Measurements from ENCODE around the gene SUPV3L1. TPM values are rescaled to one million over a fixed set of nuclear protein-coding genes. Genes with fewer than 3 reads are reported as not detected.

The SUPV3L1 gene
- total and polyA plus RNA-seq, 9 of the 15 experiments (the other 6 are each of a cell fraction or from before 2014, with no cell fraction given), result 45.2 to 156 (median 92.6) TPM

GRCh38 chr10:69217119-69217754 is 37.2 kb downstream of the SUPV3L1 start (continued):
- TF ChIP-seq ZNF12 (CRISPR knock-in tag; IDR thresholded peaks at IDR 0.05), result no peak
- no peak for TF ChIP-seq ZBTB7A (IDR thresholded peaks at IDR 0.05; ENCODE audit: borderline replicate concordance, control insufficient read depth, low read depth, low read length)
- TF ChIP-seq ZSCAN32 (CRISPR knock-in tag; IDR thresholded peaks at IDR 0.05), result peak; percentile 99
- no peak for TF ChIP-seq ILF3 (IDR thresholded peaks at IDR 0.05; ENCODE audit: borderline replicate concordance)
- TF ChIP-seq ELK1 (CRISPR knock-in tag; IDR thresholded peaks at IDR 0.05), result no peak
- peak; percentile 77 for TF ChIP-seq ZNF384 (IDR thresholded peaks at IDR 0.05; ENCODE audit: low read depth, low read length)
- TF ChIP-seq THAP12 (CRISPR knock-in tag; IDR thresholded peaks at IDR 0.05), result no peak
- peak; percentile 92; the same call in 1 of the 2 replicates for TF ChIP-seq HDAC2 (IDR thresholded peaks at IDR 0.05)
- no peak for TF ChIP-seq NUFIP1 (IDR thresholded peaks at IDR 0.05; ENCODE audit: partially characterized antibody)
- peak; percentile 59 for TF ChIP-seq HDAC3 (IDR thresholded peaks at IDR 0.05; ENCODE audit: borderline replicate concordance, partially characterized antibody)
- TF ChIP-seq PKNOX1 (IDR thresholded peaks at IDR 0.05), result peak; percentile 53; the same call in 1 of the 2 replicates
- TF ChIP-seq CEBPB (tag; IDR thresholded peaks at IDR 0.05), result peak; percentile 96
- no peak for TF ChIP-seq ZBTB12 (CRISPR knock-in tag; IDR thresholded peaks at IDR 0.05)
- no peak for TF ChIP-seq ZBTB49 (CRISPR knock-in tag; IDR thresholded peaks at IDR 0.05; ENCODE audit: borderline replicate concordance)
- no peak for TF ChIP-seq YBX1 (IDR thresholded peaks at IDR 0.05)
- no peak for TF ChIP-seq RBBP5 (IDR thresholded peaks at IDR 0.05; ENCODE audit: borderline replicate concordance, insufficient read depth, low read length, poor library complexity, severe bottlenecking)
- TF ChIP-seq ATF2 (CRISPR knock-in tag; IDR thresholded peaks at IDR 0.05), result no peak

Measured in K562 (cell line).